ENCODE data around the gene RGS3.
A peak's percentile ranks its signal among the peaks of the same experiment; 100 is the strongest.

Gene RGS3

GRCh38 chr9:113530022-113530635 lies 66.6 kb downstream of the RGS3 start:
- no peak for DNase-seq (ENCODE audit: low spot score)

GRCh38 chr9:113530942-113531341 lies 67.4 kb downstream of the RGS3 start:
- no peak for DNase-seq (ENCODE audit: low spot score)

- no peak for DNase-seq (ENCODE audit: low spot score)
These were observed 68.6 kb downstream of the RGS3 start for GRCh38 chr9:113531919-113532808.

GRCh38 chr9:113532809-113533190 lies 69.3 kb downstream of the RGS3 start:
- DNase-seq (ENCODE audit: low spot score) = no peak

GRCh38 chr9:113533335-113534225 lies 70.1 kb downstream of the RGS3 start:
- DNase-seq (ENCODE audit: low spot score) = no peak

GRCh38 chr9:113535756-113536155 lies 72.2 kb downstream of the RGS3 start:
- no peak for DNase-seq (ENCODE audit: low spot score)

- DNase-seq (ENCODE audit: low spot score) = peak; percentile 98
These were observed 72.6 kb downstream of the RGS3 start for GRCh38 chr9:113536166-113536482.

GRCh38 chr9:113536483-113537228 lies 73.1 kb downstream of the RGS3 start:
- no peak for DNase-seq (ENCODE audit: low spot score)

- DNase-seq (ENCODE audit: low spot score) = no peak
These were observed 73.8 kb downstream of the RGS3 start for GRCh38 chr9:113537229-113537810.

GRCh38 chr9:113538131-113538530 lies 74.6 kb downstream of the RGS3 start:
- no peak for DNase-seq (ENCODE audit: low spot score)

- no peak for DNase-seq (ENCODE audit: low spot score)
These were observed 75.3 kb downstream of the RGS3 start for GRCh38 chr9:113538701-113539430.

GRCh38 chr9:113540466-113540865 lies 76.9 kb downstream of the RGS3 start:
- no peak for DNase-seq (ENCODE audit: low spot score)

GRCh38 chr9:113541019-113541900 lies 77.7 kb downstream of the RGS3 start:
- peak; percentile 72 for DNase-seq (ENCODE audit: low spot score)

GRCh38 chr9:113542006-113542405 lies 78.5 kb downstream of the RGS3 start:
- DNase-seq (ENCODE audit: low spot score) = no peak

- no peak for DNase-seq (ENCODE audit: low spot score)
These were observed 79.2 kb downstream of the RGS3 start for GRCh38 chr9:113542741-113543140.

- no peak for DNase-seq (ENCODE audit: low spot score)
These were observed 79.9 kb downstream of the RGS3 start for GRCh38 chr9:113543296-113543981.

- DNase-seq (ENCODE audit: low spot score) = peak; percentile 54
These were observed 80.4 kb downstream of the RGS3 start for GRCh38 chr9:113543982-113544303.

- DNase-seq (ENCODE audit: low spot score) = no peak
These were observed 81.5 kb downstream of the RGS3 start for GRCh38 chr9:113545068-113545467.

GRCh38 chr9:113546566-113546965 lies 83.0 kb downstream of the RGS3 start:
- DNase-seq (ENCODE audit: low spot score) = no peak
